ENCODE results near the gene FOXK1. TPM values are rescaled to one million over a fixed set of nuclear protein-coding genes. Genes with fewer than 3 reads are reported as not detected.
A peak's percentile ranks its signal among the peaks of the same experiment; 100 is the strongest.

Gene FOXK1
- polyA plus RNA-seq, 1 experiment = 3.4 TPM

DNA sequence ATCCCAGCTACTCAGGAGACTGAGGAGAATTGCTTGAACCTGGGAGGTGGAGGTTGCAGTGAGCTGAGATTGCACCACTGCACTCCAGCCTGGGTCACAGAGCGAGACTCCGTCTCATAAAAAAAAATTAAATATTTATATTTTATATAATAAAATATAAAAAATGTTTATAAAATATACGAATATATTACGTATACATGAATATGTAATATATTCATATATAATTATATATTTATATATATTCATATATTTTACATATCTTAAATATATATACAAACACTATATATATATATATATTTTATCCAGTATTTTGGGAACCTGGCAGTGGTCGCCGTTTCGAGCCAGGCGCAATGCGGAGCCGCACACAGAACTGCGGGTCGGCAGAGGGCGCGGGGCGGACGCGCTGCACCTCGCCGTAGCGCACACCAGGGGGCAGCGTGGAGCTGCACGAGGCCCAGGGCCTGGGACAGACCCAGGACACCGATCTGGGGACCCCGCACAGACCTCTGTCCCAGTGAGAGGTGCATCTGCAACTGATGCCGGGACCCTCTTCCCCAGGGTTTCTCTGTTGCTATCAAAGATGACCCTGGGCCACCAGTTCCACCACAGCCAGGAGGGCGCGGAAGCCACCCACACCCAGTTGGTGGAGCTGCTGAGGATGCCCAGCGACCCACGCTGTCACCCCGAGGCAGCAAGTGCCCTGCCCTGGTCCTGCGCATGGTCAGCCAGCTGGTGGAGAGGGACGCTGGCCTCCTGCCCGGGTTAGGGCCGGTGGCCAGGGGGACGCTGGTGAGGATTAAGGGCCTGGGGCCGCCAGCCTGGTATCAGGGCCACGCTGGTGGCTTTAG is 116.0 kb downstream of the FOXK1 start:
- POLR2A ChIA-PET = interaction anchor here (1.4 kb wide), 1 partner anchor 23 kb away, joined by 3 read pairs; the partner anchor contains the start of gene AP5Z1
- DNase-seq (ENCODE audit: low read depth, low spot score) = no peak
- peak; percentile 78 for TF ChIP-seq CTCF (IDR thresholded peaks at IDR 0.05; ENCODE audit: low read depth, low read length)
- no peak overlapping the region for H3K4me3 ChIP-seq (ENCODE audit: low read depth, low read length)
- H3K9me3 ChIP-seq (ENCODE audit: control insufficient read depth, insufficient read depth, low read length) = no peaks in the 10 kb centered on the region; the same call in 1 of the 2 replicates
- no peak overlapping the region for H3K27ac ChIP-seq (ENCODE audit: low read depth, low read length)
- H3K27me3 ChIP-seq (ENCODE audit: control insufficient read depth, insufficient read depth, low read length) = no peaks in the 10 kb centered on the region
- CTCF ChIA-PET = interaction anchor here (0.6 to 4.3 kb wide), 11 partner anchors 12 to 943 kb away, joined by 3 to 50 read pairs (median 3); partner anchors contain the start of gene RADIL

DNA sequence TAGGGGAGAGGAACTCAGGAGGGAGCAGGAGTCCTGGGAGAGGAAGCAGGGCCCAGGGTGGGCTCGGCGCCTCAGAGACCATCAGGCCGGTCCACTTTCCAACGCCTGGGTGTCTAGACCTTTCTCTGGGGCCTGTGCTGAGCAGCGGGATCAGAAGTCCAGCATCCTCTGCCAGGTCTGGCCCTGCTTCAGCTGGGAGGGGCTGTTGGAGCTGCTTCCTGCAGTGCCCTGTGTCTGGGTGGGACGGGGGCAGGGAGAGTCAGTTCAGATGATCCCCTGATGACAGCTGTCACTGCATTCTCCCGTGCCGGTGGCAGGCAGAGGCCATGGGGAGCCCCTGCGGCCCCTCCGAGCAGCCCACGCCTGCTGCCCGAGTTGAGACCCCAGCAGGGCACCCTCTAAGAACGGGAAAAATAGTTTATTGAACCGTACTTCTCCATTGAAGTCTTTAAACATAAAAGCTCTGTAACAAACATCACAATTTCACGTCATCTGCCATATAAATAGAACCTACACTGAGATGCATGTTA is 116.7 kb downstream of the FOXK1 start:
- H3K27me3 ChIP-seq (ENCODE audit: control insufficient read depth, insufficient read depth, low read length) = no peaks in the 10 kb centered on the region
- TF ChIP-seq CTCF (IDR thresholded peaks at IDR 0.05; ENCODE audit: low read depth, low read length) = no peak
- ChIA-PET CTCF (interaction anchor here (0.6 to 4.3 kb wide), 11 partner anchors 11 to 942 kb away, joined by 3 to 50 read pairs (median 3); partner anchors contain the start of gene RADIL), POLR2A (interaction anchor here (1.4 kb wide), 1 partner anchor 23 kb away, joined by 3 read pairs; the partner anchor contains the start of gene AP5Z1)
- H3K27ac ChIP-seq (ENCODE audit: low read depth, low read length) = no peak overlapping the region
- DNase-seq (ENCODE audit: low read depth, low spot score) = no peak
- no peak overlapping the region for H3K4me3 ChIP-seq (ENCODE audit: low read depth, low read length)
- H3K9me3 ChIP-seq (ENCODE audit: control insufficient read depth, insufficient read depth, low read length) = no peaks in the 10 kb centered on the region; the same call in 1 of the 2 replicates

GRCh38 chr7:4799508-4800268 is 117.6 kb downstream of the FOXK1 start:
- no peaks in the 10 kb centered on the region for H3K27me3 ChIP-seq (ENCODE audit: control insufficient read depth, insufficient read depth, low read length)
- DNase-seq (ENCODE audit: low read depth, low spot score) = no peak
- ChIA-PET POLR2A (no interaction called here), CTCF (interaction anchor here (4.3 kb wide), 1 partner anchor 286 kb away, joined by 50 read pairs; no protein-coding TSS in a partner anchor)
- no peaks in the 10 kb centered on the region; the same call in 1 of the 2 replicates for H3K9me3 ChIP-seq (ENCODE audit: control insufficient read depth, insufficient read depth, low read length)
- TF ChIP-seq CTCF (IDR thresholded peaks at IDR 0.05; ENCODE audit: low read depth, low read length) = no peak
- H3K4me3 ChIP-seq (ENCODE audit: low read depth, low read length) = no peak overlapping the region
- no peak overlapping the region for H3K27ac ChIP-seq (ENCODE audit: low read depth, low read length)

- DNase-seq (ENCODE audit: low read depth, low spot score) = no peak
- TF ChIP-seq CTCF (IDR thresholded peaks at IDR 0.05; ENCODE audit: low read depth, low read length) = no peak
- no peak overlapping the region for H3K27ac ChIP-seq (ENCODE audit: low read depth, low read length)
- CTCF ChIA-PET = no interaction called here
- H3K9me3 ChIP-seq (ENCODE audit: control insufficient read depth, insufficient read depth, low read length) = no peaks in the 10 kb centered on the region; the same call in 1 of the 2 replicates
- POLR2A ChIA-PET = no interaction called here
- H3K27me3 ChIP-seq (ENCODE audit: control insufficient read depth, insufficient read depth, low read length) = no peaks in the 10 kb centered on the region
- no peak overlapping the region for H3K4me3 ChIP-seq (ENCODE audit: low read depth, low read length)
Observed at GRCh38 chr7:4800487-4800886, 118.4 kb downstream of the FOXK1 start.
